NCI-H128 (cell line): ENCODE measurements around the gene PCGF1.

ENCODE experiments used
- DNase-seq: peaks from one replicate; lab custom pipeline; 2025; ENCODE audit not compliant: unreplicated experiment; lab: John Stamatoyannopoulos, UW

The PCGF1 gene

GRCh38 chr2:74537140-74537539, 29.6 kb upstream of the PCGF1 start:
- no peak for DNase-seq

- DNase-seq, result no peak
Measured at GRCh38 chr2:74536166-74536950, 28.9 kb upstream of the PCGF1 start.

DNA sequence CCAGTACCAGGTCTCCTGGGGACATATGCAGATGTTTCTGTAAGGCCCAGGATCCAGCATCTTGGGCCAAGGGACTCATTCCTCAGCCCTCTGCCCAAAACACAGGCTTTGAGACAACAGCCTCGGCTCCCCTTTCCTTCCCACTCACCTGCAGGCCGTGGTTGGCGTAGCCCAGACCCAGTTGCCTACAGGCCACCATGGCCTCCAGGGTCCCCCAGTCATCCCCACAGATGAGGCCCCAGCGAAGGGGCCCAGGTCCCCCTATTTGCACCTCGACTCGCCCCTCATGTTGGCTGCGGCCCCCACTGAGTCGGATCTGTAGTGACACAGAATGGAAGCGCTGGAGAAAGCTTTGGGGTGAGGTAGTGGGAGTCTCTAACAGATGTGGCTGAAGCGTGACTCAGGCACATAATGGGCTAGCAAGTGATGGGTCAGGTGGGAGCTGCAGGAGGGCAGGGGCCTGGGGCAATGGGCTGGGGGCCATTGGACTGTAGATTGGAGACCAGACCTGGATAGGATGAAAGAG, 28.0 kb upstream of the PCGF1 start:
- DNase-seq, result no peak

DNA sequence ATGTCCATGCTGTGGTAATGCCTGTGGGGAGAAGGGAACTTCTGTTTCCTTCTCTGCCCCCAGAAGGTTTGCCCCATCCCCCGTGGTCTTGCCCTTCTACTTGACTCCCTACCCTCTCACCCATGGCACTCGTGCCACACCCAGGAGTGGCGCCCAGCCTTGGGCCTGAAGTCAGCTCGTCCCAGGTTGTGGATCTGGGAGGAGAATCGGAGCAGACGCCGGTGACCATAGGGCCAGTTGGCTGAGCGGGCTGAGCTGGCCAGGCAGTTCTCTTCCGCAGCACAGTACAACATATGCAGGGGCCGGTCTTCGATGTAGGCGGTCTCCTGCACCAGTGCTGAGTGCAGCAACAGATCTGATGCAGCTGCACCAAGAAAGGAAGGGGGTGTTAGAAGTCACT, 26.9 kb upstream of the PCGF1 start:
- no peak for DNase-seq

GRCh38 chr2:74533464-74533863, 26.0 kb upstream of the PCGF1 start:
- DNase-seq, result no peak

DNA sequence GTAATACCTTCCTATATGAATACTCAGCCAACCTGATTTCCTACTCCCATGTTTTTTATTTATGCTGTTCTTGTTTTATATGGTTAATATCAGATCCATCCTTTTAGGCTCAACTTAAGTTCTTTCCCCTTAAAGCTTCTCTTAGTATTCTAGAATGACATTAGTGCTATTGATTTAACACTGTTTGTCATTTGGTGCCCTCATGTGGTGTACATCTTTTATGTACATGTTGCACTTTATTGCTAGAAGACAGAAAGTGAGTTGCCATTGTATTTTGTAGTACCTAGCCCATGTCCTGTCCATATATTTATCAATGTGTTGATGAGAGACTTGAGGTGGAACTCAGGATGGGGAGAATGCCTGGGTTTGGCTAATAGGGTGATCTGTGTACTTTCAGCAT, 24.7 kb upstream of the PCGF1 start:
- DNase-seq, result no peak

DNA sequence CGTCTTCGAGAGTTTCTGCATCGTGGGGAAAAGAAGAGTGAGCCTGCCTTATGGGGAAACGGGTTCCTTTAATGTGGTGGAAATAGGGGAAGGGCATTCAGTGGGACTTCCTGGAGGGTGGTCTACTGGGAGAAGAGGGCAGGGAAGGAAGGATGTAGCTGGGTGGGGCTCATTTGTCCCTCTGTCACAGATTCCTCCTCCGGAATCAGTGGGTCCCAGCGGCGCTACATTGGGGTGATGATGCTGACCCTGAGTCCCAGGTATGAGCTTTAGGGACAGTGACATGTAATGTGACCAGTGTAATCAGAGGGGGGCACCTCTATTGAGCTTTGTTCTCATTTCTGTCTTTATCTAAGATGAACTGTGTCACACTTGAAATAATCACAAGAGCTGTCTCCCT, 24.2 kb upstream of the PCGF1 start:
- no peak for DNase-seq

- no peak for DNase-seq
Measured at GRCh38 chr2:74530239-74531187, 23.0 kb upstream of the PCGF1 start.

DNA sequence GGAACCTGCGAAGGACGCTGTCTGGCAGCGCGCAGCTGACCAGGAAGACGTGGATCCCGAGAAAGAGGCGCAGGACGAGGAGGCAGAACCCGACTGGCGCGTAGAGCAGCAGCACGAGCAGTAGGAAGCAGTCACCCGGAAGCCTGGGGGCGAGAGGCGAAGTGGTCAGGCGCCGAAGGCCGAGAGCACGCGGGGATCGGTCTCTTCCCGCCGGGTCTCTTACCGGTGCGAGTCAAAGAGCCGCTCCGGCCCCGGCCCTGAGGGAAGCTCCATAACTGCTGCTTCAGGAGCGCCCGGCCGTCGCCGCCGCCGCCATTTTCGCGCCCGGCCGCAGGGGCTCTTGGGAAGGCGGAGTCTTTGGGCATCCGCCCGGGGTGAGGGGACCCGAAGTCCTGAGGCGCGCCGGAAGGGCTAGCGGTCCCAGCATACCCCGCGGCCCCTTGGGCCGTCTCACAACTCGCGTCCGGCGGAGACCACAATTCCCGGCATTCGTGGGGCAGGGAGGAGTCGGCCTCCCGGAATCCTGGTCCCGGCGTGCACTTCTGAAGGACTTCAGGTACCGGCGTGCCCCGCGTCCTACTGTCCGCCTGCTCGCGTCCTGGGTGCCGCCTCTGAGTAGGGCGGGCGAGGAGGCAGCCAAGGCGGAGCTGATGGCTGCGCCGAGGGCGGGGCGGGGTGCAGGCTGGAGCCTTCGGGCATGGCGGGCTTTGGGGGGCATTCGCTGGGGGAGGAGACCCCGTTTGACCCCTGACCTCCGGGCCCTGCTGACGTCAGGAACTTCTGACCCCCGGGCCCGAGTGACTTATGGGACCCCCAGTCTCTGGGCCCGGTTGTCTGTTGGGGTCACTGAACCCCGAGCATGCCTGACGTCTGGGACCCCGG, 22.1 kb upstream of the PCGF1 start, which contains the start of the genes AUP1 and HTRA2:
TSS of gene AUP1 (minus strand) at position 350 of the 882 bp plus-strand sequence. CDS start at position 273, 77 bp downstream.
TSS of gene HTRA2 (plus strand) at position 577 of the 882 bp plus-strand sequence. CDS start at position 651, 74 bp downstream.
- peak; percentile 96 for DNase-seq

DNA sequence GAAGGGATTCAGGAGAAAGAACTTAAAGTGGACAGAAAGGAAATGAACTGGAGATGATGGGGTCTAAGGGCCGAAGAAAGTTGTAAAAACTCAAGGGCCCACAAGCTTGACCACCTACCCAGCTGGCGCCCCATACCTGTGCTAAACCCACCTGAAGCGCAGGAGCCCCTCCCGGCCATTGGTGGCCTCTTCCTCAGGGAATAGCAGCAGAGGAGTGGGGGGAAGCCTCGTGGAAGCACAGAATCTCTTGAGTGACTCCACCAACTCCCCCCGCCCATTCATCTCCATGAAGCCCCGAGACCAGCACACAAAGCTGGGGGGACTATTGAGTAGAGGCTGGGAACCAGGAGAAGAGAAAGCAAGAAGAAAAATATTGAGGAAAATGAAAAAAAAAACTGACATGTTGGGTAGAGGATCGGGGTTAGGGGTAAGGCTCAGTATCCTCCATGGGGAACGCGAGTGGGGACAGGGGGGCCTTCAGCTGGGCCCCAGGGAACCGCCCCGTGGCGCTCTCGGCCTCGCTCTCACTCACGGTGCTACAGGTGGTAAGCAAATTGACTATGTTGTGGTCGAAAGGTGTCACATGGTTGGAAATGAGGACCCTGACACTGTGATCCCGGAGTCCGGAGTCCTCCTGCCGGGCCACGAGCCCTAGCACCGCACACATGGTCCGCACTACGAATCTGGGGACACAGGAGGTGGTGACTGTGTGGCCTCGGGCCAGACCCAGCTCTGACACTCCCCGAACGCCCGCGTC, 21.3 kb upstream of the PCGF1 start:
- no peak for DNase-seq

GRCh38 chr2:74527741-74528140, 20.2 kb upstream of the PCGF1 start:
- no peak for DNase-seq

- no peak for DNase-seq
Measured at GRCh38 chr2:74526649-74527230, 19.2 kb upstream of the PCGF1 start.

GRCh38 chr2:74525717-74526648, 18.5 kb upstream of the PCGF1 start, which contains the start of gene DQX1:
Gene DQX1 (minus strand): TSS chr2:74526231. CDS start chr2:74525729, 502 bp downstream.
- no peak for DNase-seq

DNA sequence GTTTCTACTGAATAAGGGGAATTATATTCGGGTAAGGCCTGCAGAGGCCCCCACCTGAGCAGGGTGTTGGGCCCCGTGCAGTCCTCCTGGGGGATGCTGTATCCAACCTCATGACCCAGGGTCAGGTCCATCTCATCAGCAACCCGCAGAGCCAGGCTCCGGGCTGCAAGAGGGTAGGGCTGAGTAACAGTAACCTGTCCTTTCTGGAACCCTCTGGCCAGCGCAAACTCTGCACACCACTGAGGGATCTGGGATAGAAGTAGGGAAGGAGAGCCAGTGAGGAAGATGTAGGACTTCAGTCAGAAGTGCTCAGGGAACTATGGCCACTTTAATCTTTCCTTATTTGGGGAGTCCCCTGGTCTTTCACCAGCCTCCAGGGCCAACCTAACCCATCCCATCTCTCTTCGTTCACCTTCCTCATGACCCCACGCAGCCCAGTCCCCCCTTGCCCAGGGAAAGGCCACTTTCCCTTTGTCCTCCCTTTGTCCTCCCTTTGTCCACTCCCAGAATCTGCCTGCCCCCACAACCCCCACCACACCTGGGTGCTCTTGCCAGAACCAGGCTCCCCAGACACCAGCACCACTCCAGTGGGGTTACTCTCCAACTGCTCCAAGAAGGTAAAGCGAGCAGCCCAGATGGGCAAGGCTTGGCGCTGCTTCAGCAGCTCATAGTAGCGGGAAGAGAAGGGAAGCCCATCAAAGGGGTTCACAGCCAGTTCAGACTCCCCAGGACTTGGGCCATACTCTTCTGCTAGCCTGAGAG, 17.6 kb upstream of the PCGF1 start:
- no peak for DNase-seq

GRCh38 chr2:74524005-74524404, 16.5 kb upstream of the PCGF1 start:
- DNase-seq, result no peak

DNA sequence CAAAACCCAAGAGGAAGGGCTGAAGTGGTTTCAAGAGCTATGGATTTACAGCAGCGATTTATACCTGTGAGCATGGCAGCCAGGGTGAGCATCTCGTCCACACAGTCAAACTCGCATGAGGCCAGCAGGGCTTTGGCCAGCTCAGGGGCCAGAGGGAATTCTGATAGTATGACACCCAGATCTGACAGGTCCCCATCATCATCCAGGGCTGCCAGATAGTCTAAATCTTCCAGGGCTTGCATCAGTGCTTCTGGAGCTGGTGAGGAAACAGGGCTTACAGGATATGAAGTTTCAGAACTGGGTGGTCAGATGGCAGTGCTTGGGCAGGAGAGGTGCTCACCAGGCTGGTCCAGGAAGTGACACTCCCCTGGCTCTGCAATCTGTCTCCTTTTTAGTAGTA, 15.0 kb upstream of the PCGF1 start:
- no peak for DNase-seq

DNA sequence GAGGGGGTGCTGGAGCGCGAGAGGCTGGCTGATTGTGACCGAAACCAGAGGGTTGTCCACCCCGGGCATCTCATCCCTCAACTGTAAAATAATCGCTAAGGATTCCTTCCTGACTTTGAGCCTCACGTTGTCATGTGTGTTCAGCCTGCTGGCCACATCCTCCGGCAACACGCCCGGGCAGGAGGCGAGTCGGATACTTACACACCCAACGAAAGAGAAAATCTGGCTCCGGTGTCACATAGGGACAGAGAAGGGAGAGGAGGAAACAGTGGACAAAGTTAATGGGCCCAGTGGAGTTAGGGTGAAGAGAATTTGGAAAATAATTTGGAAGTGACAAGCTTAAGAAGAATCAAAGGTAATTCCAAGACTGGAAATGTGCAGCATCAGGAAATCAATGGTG, 9.2 kb upstream of the PCGF1 start:
- DNase-seq, result no peak
